HG02759 (cell line): ENCODE data around the gene PCSK6.
A peak's percentile ranks its signal among the peaks of the same experiment; 100 is the strongest.

Experiments
- ATAC-seq: cut with Tn5 transposase; IDR thresholded peaks from one replicate; pipeline ENCODE4 v1.9.1; 2021; ENCODE audit warnings: mild to moderate bottlenecking, moderate library complexity; ENCODE audit not compliant: unreplicated experiment

Gene PCSK6

DNA sequence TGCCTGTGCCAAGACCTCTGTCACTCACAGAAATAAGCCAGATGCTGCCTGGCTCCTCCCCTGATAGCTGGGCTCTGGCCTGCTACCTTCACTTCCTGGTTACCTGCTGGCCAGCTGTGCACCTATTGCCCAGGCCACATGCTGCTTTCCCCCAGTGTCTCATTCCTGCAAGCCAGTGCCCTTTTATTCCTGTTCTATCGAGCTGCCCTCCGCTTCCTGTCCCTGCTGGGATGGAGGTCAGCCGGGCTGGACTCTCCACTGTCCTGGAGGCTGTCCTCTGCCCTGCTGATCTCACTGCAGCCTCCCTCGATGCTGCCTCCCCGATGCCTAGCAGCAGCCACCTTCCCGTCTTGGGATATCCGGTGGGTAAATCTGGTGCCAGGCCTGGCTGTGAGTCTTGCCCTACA, 157.4 kb downstream of the PCSK6 start:
- no peak for ATAC-seq

DNA sequence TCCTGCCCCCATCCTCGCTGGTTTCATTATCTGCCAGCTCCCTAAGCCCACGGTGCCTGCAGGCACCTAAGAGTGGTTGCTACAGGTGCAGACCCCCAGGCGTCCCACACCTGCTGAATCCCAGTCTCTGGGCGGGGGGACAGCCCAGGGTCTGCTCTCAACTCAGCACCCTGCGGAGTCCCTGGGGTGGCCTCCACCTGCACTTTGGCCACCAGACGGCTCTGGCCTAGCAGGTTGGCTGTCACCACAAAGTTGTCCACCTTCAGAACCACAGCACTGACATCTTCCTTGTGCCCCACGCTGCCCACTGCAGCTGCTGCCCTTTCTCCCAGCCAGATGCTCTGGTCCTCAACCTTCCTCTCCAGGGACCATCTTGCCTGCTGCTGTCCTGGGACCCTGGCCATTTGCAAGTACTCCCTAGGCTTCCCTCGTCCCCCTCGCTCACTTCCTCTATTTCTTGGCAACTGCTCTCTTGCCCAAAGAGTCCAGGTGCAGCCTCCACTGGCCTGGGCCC, 159.6 kb downstream of the PCSK6 start:
- no peak for ATAC-seq

DNA sequence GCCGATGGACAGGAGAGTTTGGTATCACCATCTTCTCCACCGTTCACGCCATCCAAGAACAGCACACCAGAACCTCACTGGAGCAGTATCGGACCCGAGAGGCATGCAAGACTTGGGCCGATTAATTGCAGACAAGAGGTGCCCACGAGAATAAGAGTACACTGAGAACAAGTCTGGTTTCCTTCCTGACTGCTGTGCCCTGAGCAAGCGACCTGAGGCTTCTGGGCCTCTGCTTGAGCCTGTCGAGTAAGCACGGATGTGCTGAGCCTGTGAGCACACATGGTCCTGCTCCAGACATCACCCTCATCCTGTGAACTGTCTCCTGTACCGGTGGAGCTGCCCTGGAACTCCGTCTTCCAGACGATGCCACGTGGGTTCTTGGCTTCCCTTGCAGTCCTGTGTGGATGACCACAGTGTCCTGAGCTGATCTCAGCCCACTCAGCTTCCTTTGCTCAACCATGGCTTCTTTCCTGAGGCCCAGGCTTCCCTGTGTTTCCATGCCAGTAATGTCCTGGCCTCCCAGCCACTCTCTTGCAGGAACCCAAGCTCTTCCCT, 160.1 kb downstream of the PCSK6 start:
- no peak for ATAC-seq

DNA sequence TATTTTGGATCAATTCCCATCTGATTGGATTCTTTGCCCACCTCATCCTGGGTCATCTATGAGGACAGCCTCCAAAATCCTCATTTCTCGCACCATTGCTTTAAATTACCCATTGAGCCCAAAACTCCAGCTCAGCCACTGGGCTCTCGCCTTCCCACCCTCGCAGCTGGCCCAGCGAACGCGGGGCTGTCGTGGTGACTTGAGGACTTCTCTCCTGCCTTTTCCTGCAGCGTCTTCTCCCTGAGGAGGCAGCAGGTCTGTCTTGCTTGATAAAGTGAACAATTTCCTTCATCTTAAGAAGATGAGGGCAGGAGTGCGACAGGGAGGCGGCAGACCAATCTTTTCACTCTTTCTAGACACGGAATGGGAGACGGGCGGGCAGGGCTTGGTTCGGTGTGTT, 161.5 kb downstream of the PCSK6 start:
- no peak for ATAC-seq

DNA sequence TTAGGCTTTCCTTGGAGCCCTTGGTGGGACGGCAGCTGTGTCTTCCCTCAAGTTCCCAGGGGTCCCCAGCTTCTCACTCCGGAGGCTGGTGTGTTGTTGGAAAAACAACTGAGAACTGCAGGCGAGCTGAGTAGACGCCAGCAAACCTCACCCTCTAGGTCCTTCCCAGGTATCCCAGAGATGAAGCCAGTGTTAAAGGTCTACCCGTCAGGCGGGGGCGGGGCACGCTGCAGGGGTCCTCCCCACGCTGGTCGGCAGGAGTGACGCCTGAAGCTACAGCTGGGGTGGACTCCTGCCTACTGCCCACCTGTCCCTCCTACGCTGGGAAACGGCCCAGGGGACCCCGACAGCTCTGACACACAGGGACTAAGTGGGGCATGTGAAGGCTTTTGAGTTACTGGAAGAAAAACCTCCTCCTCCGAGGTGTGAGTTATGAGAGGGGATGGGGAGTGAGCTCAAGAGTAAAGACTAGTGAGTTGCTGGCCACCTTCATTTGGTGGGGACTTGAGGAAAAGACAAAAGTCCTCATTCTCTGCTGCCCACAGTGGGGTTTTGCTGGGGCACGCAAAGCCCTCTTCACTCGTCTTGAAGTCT, 162.3 kb downstream of the PCSK6 start:
- ATAC-seq: no peak

DNA sequence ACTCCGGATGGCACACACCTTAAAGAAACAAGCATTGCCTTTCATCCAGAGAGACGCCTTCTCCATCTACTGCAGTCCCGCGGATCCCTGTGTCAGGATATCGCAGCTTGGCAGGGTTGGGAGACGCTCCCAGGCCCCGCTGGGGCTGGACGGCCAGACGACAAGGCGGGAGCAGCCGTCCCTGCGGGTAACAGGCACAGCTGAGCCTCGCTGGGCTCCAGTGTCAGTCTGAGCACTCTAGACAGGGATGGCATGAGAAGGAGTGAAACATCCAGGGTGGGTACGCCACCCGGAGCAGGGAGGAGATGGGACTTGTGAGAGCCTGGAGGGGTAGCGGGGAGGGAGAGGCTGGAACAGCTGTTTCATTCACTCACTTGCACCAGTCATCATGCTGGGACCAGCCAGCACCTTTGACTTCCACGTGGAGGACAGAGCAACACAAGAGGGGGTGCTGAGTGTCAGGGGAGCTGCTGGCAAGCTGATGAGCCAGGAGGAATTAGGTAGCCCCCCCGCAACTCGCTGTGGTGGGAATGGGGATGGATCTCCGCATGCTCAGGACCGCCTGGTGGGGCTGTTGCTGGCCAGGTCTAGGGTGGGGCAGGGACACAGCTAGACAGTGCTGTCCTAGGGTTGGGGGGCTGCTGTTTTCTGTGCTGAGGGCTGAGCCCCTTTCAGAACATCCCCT, 162.9 kb downstream of the PCSK6 start:
- ATAC-seq: no peak

DNA sequence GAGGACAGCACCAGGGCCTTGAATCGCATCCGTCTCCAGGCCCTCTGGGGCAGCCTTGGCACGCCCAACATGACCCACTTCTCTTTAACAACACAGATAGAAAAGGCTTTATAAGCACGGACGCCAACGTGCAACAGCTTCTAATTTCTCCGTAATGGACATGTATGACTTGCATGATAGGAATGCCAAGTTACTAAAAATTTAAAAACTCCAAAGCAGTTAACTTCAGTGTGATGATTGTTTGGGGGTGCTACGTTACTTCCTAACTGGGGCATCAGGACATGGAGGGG, 163.5 kb downstream of the PCSK6 start:
- no peak for ATAC-seq

DNA sequence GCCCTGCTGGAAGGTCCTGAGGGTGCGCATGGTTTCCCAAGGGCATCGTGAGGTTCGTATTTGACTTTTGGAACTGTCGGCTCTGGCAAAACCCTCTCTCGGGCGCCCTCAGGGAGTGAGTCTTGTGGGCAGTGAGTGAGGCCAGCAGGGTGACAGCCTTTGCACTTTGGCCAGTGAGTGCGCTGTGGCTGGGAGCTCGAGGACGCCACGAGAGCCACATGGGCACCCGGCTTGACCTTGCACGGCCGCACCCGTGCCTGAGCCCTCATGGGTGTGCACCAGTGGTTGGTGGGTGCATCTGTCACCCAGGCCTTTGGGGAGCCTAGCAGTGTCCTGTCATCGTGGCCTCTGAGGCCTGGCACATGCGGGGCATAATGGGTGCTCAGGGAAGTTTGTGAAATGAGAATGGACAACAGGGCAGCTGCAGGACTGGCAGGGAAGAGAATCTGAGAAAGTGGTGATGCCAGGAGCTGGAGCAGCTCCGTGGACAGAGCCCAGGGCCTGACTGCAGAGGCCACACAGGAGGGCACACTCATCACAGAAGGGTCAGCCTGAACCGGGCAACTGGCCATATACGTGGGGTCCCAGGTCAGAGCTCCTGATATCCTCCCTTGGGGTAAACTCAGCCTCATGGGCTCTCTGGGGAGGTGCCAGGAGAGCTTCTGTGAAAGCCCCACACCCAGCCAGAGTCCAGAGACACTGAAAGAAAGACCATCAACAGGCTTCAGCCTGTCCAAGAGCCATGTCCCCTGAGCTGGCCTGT, 164.1 kb downstream of the PCSK6 start:
- no peak for ATAC-seq

DNA sequence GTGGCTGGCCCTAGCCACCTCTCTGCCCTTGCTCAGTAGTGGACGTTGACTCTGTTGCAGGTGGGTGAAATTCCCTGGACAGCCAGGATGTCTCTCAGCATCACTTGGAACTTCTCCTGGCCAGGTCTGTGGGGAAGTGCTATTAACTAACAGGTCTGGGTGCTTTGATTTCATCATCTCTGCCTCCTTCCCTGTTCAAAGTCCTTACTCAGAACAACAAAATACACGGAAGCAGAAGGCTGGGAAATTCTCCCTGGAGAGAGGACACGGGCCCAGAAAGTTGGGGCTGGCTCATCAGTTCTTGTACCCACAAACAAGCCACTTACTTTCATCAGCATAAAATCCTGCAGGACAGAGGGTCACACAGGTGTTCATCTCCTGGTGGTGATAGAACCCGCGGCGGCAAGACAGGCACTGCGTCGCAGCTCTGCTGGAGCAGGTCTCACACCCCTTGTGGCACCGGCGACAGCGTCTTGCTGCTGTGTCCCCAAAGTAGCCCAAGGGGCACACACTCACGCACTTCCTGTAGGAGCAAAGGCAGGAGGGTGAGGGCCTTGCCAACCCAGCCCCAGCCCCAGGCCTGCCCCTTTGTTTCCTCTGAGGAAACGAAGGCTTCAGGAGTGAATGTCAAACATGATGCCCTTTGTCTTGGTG, 164.9 kb downstream of the PCSK6 start:
- ATAC-seq: no peak

DNA sequence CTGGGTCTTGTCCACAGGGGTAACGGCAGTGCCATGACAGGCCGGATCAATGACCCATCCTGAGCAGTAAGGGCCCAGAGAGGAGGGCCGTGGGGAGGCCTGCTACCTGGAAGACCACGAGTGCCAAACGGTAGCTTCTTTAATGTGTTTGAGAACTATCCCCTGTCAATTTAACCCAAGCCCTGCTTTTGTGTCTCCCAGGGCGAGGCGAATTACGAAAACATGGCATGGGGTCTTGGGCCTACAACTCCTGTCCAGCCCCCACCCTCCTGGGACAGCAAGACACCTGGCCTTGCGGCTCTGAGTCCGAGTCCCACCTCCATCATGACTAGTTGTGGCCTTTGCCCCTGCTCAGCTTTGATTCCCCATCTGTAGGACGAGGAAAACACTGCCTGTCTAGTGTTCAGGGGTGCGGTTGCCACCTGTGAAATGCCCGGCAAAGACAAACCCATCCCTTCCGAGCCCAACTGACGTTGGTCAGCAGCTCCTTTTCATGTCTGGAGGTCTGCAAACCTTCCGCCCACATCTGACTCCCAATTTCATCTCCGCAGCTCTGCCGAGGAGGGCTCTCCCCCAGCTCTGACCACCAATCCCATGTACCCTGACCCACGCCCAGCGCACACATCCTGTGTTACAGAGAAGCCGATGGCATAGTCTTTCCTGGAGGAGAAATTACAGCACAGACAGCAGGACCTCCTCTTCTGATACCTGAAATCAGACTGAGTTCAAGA, 165.5 kb downstream of the PCSK6 start:
- ATAC-seq: no peak

DNA sequence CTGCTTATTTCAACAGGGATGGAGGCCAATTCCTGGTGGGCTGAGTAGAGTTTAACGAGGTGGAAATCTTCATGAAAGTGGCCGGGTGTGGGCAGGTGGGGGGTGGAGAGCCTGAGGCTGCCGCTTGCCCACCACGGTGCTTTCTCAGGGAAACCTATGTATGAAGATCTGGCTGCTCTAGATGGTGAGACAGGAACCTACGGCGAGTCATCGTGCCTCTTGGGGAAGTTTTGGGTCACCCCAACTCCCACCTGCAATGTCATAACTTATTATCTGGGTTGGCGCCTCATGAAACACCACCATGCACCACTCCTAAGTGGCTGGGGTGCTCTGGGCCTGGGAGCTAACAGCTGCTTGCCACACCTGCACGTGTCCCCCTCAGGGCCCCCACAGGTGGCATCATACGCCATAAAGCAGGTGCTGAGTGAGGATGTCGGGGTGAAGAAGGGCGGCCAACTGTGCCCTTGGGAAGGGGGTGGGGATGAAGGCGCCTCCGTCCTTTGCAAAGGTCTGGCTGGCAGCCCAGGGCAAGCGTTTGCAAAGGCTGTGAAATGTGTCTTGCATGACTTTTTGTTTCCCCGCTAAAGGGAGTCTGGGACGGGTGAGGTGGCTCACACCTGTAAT, 166.5 kb downstream of the PCSK6 start:
- no peak for ATAC-seq

DNA sequence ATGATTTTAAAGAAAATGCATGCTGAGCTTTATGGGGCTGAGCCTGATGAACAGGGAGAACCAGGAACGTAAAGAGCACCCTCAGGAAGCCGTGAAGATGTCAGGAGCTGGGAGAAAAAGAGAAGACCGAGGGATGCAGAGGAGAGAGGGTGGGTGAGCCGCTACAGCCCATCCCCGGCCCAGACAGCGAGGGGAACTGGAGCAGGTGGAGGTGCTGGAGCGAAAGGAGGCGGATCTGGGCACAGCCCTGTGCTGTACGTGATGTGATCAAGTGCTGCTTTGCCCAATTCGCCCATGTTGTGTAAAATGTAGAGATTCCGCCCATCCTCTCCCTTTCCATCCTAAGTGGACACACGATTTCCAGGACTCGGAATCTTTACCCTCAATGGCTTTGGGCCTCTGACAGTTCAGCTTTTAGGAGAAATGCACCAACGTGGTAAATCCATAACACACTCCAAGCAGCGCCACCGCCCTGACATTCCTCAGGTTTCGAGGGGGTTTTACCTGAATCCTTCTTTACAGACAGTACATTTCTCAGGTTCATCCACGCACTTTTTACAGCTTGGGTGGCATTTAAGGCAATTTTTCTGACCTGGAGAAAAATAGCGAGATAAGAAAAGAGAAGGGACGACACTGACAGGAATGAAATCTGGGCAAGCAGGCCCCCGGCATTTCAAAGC, 167.4 kb downstream of the PCSK6 start:
- ATAC-seq: no peak

DNA sequence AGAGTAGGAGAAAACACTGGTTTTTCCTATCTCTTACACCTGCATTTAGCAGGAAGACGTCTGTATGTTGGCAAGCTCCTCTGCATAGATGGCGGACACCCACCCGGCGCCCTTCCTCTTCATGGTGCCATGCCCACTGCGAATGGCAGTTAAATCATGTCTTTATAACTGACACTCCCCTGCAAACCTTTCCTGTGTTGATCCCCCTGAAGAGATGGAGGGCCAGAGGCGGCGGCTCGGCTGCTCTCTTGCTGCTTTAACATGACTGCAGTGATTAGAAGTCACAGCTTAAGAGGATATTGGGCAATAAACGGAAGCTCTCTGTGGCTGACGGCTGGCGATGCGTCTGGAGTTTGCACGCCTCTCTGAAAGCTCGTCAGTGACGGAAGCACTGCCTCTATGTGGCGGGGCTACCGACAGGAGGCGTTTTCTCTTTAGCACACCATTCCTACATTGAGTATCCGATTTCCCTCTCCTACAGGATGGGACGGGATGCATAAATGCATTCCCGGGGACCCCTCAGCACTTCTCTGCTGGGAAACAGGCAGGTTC, 168.9 kb downstream of the PCSK6 start:
- peak; percentile 54 for ATAC-seq

DNA sequence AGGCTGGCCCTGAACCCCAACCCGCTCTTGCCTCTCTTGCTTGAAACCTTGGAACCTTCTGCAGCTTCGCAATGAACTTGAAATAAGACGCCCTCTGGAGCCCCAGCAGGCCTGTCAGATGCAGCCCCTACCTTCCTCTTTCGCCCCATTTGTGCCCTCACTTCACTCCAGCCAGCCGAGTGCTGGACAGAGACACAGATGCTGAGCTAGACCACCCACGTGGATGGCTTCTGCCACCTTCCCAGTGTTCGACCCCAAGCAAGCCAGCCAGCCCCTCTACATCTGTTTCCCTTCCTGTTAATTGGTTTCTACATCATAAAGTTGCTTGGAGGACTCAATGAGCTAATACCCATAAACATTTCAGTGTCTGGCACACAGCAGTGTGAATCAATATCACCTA, 170.7 kb downstream of the PCSK6 start:
- ATAC-seq: no peak

DNA sequence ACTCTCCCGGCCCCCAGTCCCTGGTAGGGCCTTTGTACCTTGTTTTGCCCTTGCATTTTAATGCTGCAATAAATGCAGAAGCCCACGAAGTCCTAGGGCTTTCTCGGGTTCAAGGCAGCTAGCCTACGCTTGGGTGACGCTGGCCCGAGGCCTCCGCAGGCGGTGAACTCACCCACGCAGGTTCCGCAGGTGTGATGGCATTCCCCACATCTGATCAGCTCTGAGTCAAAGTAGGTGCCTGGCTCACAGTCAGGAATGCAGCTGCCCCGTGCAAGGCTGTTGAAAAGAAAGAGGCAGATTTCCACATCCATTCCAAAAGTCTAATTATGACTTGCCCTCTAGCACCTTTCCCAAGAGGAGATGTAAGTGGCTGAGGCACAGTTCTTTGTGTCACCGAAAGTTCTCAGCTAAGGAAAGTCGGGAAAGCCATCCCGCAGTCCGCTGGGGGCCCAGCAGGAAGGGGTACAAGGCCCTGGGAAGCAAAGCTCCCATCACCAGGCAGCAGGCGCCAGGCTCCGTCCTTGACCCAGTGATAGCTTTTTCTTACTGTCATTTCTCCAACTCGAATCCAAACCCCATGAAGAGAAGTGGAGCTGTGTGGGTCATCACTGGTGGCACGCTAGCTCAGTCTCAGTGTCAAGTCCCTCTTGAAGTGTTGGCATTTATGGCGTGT, 171.2 kb downstream of the PCSK6 start:
- ATAC-seq: no peak

DNA sequence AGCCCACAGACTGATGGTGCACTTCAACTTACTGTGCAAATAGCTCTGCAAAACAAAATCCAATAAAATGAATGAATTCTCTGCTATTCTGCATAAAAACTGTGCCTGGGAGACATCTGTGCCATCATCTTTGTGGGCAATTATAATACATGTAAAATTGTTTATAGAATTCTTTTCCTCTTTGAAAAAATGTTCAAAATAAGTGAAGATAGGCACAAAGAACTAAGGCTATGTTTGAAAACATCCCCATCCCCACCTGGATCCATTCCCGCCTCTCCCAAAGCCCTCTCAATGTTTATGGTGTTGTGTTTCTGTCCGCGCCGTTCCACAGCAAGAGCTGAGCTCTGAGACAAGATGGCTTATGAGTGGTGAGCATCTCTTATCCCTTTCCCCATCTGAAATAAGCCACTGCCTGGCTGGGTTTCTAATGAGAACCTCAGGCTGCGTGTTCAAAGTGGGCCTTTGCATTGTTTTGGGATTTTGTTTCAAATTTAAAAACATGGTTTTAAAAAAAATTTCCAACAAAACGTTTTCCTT, 172.1 kb downstream of the PCSK6 start:
- no peak for ATAC-seq

DNA sequence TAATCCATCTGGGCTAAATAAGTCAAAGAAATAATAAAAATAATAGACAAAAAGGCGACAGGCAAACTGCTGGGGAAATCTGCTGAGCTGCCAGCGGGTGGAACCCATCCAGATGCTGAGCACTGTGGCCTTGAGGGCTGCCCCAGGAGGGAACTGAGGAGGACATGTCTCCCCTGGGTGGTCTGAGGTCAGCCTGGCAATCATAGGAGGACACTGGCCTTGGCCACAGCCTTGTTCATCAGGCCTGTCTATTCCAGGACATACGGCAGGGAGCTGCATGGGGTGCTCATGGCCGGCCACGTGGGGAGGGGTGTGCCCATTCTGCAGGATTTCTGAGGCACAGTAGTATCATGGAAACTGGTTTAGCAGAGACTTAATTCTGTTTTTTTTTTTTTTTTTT, 173.0 kb downstream of the PCSK6 start:
- no peak for ATAC-seq

DNA sequence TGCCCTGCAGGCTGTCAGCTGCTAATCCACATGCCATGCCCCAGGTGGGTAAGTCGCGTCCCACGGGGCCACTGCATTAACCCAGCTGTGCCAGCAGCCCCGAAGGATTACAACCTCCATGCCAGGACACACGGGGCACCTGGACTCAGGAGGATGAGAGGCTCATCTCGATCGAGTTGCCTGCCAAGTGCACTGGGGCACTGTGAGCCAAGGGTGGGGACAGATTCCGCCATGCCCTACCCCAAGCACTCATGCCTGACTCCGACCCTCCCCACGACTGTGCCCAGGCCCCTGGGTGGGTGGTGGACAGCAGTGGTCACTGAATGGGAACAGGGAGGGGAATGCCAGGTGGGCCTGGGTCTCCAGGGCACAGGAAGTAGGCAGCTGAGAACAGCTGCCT, 173.8 kb downstream of the PCSK6 start:
- no peak for ATAC-seq
